Measurements from ENCODE around the gene PMIS2. TPM values are rescaled to one million over a fixed set of nuclear protein-coding genes. Genes with fewer than 3 reads are reported as not detected.

The PMIS2 gene
- total RNA-seq, 4 donors from 2014 or later = not detected

GRCh38 chr19:35560677-35561076 is 25.3 kb upstream of the PMIS2 start:
- Histone ChIP-seq H3K9me3 (no peaks in the 10 kb centered on the region), H3K4me3 (no peak overlapping the region), H3K27me3 (peaks cover 19 to 31% (median 30%) of the 10 kb centered on the region in 3 donors), H3K27ac (no peak overlapping the region), H3K36me3 (no peaks in the 10 kb centered on the region), H3K4me1 (peaks cover 0 to 9% of the 10 kb centered on the region in 2 donors)
- ATAC-seq (no peak), DNase-seq (no peak)
- TF ChIP-seq POLR2A (IDR thresholded peaks at IDR 0.05) = no peak
- TF ChIP-seq CTCF (IDR thresholded peaks at IDR 0.05 in 4 of 5, conservative IDR thresholded peaks at IDR 0.05 in 1 of 5) = no peak
- in situ Hi-C loops (cut with MboI; ENCODE audit: low sequenced_read_pairs in 4 of 4) (no loop called here), intact Hi-C loops (cut with DNase I; ENCODE audit: low total_unique reads) (no loop called here)

- Histone ChIP-seq H3K27ac (no peak overlapping the region), H3K4me3 (no peak overlapping the region), H3K4me1 (peaks cover 0 to 9% of the 10 kb centered on the region in 2 donors), H3K9me3 (no peaks in the 10 kb centered on the region), H3K36me3 (no peaks in the 10 kb centered on the region), H3K27me3 (peaks cover 19 to 31% (median 30%) of the 10 kb centered on the region in 3 donors)
- in situ Hi-C loops (cut with MboI; ENCODE audit: low sequenced_read_pairs in 4 of 4) = no loop called here
- intact Hi-C loops (cut with DNase I; ENCODE audit: low total_unique reads) = no loop called here
- TF ChIP-seq CTCF (IDR thresholded peaks at IDR 0.05 in 4 of 5, conservative IDR thresholded peaks at IDR 0.05 in 1 of 5) = no peak
- TF ChIP-seq POLR2A (IDR thresholded peaks at IDR 0.05) = no peak
- DNase-seq (no peak), ATAC-seq (no peak)
Measured at GRCh38 chr19:35561436-35561835, 24.5 kb upstream of the PMIS2 start.

GRCh38 chr19:35562336-35562735 is 23.6 kb upstream of the PMIS2 start:
- no peak for ATAC-seq
- Histone ChIP-seq H3K9me3 (no peaks in the 10 kb centered on the region), H3K27ac (no peak overlapping the region), H3K36me3 (no peaks in the 10 kb centered on the region), H3K27me3 (peaks cover 19 to 30% (median 29%) of the 10 kb centered on the region in 3 donors), H3K4me1 (peaks cover 0 to 9% of the 10 kb centered on the region in 2 donors), H3K4me3 (no peak overlapping the region)
- in situ Hi-C loops (cut with MboI; ENCODE audit: low sequenced_read_pairs in 4 of 4) = no loop called here
- intact Hi-C loops (cut with DNase I; ENCODE audit: low total_unique reads) = no loop called here
- no peak for DNase-seq
- no peak for TF ChIP-seq CTCF (IDR thresholded peaks at IDR 0.05 in 4 of 5, conservative IDR thresholded peaks at IDR 0.05 in 1 of 5)
- TF ChIP-seq POLR2A (IDR thresholded peaks at IDR 0.05) = no peak

GRCh38 chr19:35562776-35563175 is 23.2 kb upstream of the PMIS2 start:
- in situ Hi-C loops (cut with MboI; ENCODE audit: low sequenced_read_pairs in 4 of 4) = no loop called here
- Histone ChIP-seq H3K9me3 (no peaks in the 10 kb centered on the region), H3K27me3 (peaks cover 19 to 29% (median 29%) of the 10 kb centered on the region in 3 donors), H3K27ac (no peak overlapping the region), H3K36me3 (no peaks in the 10 kb centered on the region), H3K4me1 (peaks cover 0 to 6% of the 10 kb centered on the region in 2 donors), H3K4me3 (no peak overlapping the region)
- DNase-seq (no peak), ATAC-seq (no peak)
- TF ChIP-seq POLR2A (IDR thresholded peaks at IDR 0.05) (no peak), CTCF (IDR thresholded peaks at IDR 0.05 in 4 of 5, conservative IDR thresholded peaks at IDR 0.05 in 1 of 5) (no peak)
- intact Hi-C loops (cut with DNase I; ENCODE audit: low total_unique reads) = no loop called here

DNA sequence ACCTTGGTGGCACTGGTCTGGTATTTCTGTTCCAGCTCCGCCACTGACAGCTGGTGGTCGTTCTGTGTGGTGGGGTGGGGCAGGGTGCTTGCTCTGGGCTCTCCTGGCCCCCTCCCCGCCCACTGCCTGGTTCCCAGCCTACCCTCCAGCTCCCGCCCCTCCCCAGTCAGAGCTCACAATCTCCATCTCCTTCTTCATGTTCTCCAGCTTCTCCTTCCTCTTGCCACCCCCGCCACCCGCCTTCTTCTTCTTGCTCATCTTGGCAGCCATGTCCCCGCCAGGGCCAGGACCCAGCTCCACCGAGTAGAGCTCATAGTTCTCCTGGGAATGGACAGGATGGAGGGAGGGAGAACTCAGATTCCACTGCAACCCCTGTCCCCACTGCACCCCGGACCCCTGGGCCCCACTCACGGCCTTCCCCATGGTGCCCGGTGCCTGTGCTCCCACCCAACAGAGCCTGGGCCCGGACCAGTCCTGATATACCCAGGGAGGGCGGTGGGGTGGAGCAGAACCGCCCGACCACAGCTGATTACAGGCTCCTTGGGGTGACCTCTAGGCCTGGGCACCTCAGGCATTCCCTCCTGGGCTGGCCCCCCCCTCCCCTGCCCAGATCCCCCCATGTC is 22.7 kb upstream of the PMIS2 start, which contains the start of gene ATP4A:
TSS of gene ATP4A (minus strand) at position 452 of the 623 bp plus-strand sequence. CDS start at position 423, 29 bp downstream.
- no peak for DNase-seq
- H3K9me3 ChIP-seq = no peaks in the 10 kb centered on the region
- in situ Hi-C loops (cut with MboI; ENCODE audit: low sequenced_read_pairs in 4 of 4) = no loop called here
- H3K4me1 ChIP-seq = peaks cover 0 to under 1% of the 10 kb centered on the region in 2 donors
- ATAC-seq = no peak
- TF ChIP-seq POLR2A (IDR thresholded peaks at IDR 0.05) = no peak
- no peak for TF ChIP-seq CTCF (IDR thresholded peaks at IDR 0.05 in 4 of 5, conservative IDR thresholded peaks at IDR 0.05 in 1 of 5)
- H3K27me3 ChIP-seq = peaks cover 14 to 24% (median 24%) of the 10 kb centered on the region in 3 donors
- H3K27ac ChIP-seq = no peak within 1 kb of the TSS
- H3K4me3 ChIP-seq = no peak within 1 kb of the TSS
- intact Hi-C loops (cut with DNase I; ENCODE audit: low total_unique reads) = no loop called here
- H3K36me3 ChIP-seq = no peaks in the 10 kb centered on the region
